Cerebellar cortex (tissue), 1 donor: ENCODE measurements around the gene RAB28.

Experiments
- DNase-seq: peaks from one replicate; pipeline ENCODE4 v3.0.0-alpha.2; 2015; ENCODE audit warnings: low spot score

RAB28 gene

GRCh38 chr4:13368217-13368616 lies 115.9 kb downstream of the RAB28 start:
- no peak for DNase-seq

GRCh38 chr4:13367691-13368090 lies 116.4 kb downstream of the RAB28 start:
- no peak for DNase-seq

- DNase-seq = no peak
Observed at GRCh38 chr4:13367244-13367643, 116.9 kb downstream of the RAB28 start.

GRCh38 chr4:13365195-13365594 lies 118.9 kb downstream of the RAB28 start:
- DNase-seq = no peak

GRCh38 chr4:13364653-13365052 lies 119.5 kb downstream of the RAB28 start:
- DNase-seq = no peak

- DNase-seq = no peak
Observed at GRCh38 chr4:13364172-13364571, 120.0 kb downstream of the RAB28 start.

- no peak for DNase-seq
Observed at GRCh38 chr4:13359809-13360208, 124.3 kb downstream of the RAB28 start.

- no peak for DNase-seq
Observed at GRCh38 chr4:13355111-13355880, 128.8 kb downstream of the RAB28 start.

GRCh38 chr4:13349096-13349495 lies 135.0 kb downstream of the RAB28 start:
- DNase-seq = no peak

- DNase-seq = no peak
Observed at GRCh38 chr4:13348216-13348615, 135.9 kb downstream of the RAB28 start.

- DNase-seq = no peak
Observed at GRCh38 chr4:13347517-13348125, 136.5 kb downstream of the RAB28 start.

GRCh38 chr4:13344216-13344615 lies 139.9 kb downstream of the RAB28 start:
- no peak for DNase-seq

- no peak for DNase-seq
Observed at GRCh38 chr4:13340672-13341071, 143.5 kb downstream of the RAB28 start.

GRCh38 chr4:13331827-13332226 lies 152.3 kb downstream of the RAB28 start:
- no peak for DNase-seq

- no peak for DNase-seq
Observed at GRCh38 chr4:13329963-13330362, 154.2 kb downstream of the RAB28 start.

GRCh38 chr4:13329340-13329850 lies 154.7 kb downstream of the RAB28 start:
- no peak for DNase-seq

- DNase-seq = no peak
Observed at GRCh38 chr4:13328591-13328990, 155.5 kb downstream of the RAB28 start.

- DNase-seq = no peak
Observed at GRCh38 chr4:13327991-13328390, 156.1 kb downstream of the RAB28 start.

GRCh38 chr4:13325744-13326143 lies 158.4 kb downstream of the RAB28 start:
- no peak for DNase-seq

GRCh38 chr4:13323921-13324320 lies 160.2 kb downstream of the RAB28 start:
- DNase-seq = no peak

- DNase-seq = no peak
Observed at GRCh38 chr4:13322681-13323101, 161.4 kb downstream of the RAB28 start.
